ENCODE data around the gene ZMYND8.

- TF ChIP-seq, protein P1, sequence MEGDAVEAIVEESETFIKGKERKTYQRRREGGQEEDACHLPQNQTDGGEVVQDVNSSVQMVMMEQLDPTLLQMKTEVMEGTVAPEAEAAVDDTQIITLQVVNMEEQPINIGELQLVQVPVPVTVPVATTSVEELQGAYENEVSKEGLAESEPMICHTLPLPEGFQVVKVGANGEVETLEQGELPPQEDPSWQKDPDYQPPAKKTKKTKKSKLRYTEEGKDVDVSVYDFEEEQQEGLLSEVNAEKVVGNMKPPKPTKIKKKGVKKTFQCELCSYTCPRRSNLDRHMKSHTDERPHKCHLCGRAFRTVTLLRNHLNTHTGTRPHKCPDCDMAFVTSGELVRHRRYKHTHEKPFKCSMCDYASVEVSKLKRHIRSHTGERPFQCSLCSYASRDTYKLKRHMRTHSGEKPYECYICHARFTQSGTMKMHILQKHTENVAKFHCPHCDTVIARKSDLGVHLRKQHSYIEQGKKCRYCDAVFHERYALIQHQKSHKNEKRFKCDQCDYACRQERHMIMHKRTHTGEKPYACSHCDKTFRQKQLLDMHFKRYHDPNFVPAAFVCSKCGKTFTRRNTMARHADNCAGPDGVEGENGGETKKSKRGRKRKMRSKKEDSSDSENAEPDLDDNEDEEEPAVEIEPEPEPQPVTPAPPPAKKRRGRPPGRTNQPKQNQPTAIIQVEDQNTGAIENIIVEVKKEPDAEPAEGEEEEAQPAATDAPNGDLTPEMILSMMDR (IDR thresholded peaks at IDR 0.05), result no peak
- TF ChIP-seq POLR2A (IDR thresholded peaks at IDR 0.05; ENCODE audit: low read depth), result no peak
- TF ChIP-seq POLR2AphosphoS5 (IDR thresholded peaks at IDR 0.05), result no peak
Measured at GRCh38 chr20:47373206-47373733, 16.8 kb upstream of the ZMYND8 start.
